D721Med (cell line): Measurements from ENCODE around the gene KRTAP19-1.
"Not testable (repeated sequence)": the region's sequence is repeated elsewhere in the genome, so short reads cannot be mapped to it uniquely, and the experiment has no call there.

Experiments used
- DNase-seq: peaks from one replicate; pipeline ENCODE4 v3.0.0; 2011; ENCODE audit warnings: low spot score; ENCODE audit not compliant: insufficient read length
- FAIRE-seq: peaks from 2 replicates; lab custom pipeline; 2011; peaks lifted over from hg19 to GRCh38; lab: Jason Lieb, UNC
- CTCF ChIP-seq: IDR thresholded peaks from 2 replicates; pipeline ENCODE4 v1.5.1; 2012; ENCODE audit warnings: mild to moderate bottlenecking, control low read depth; ENCODE audit not compliant: insufficient read depth; ENCODE audit errors: missing control alignments

KRTAP19-1 gene

GRCh38 chr21:30480145-30480544, at the start of gene KRTAP19-1:
TSS of gene KRTAP19-1 (minus strand) at chr21:30480367. CDS start at chr21:30480317, 50 bp downstream.
- TF ChIP-seq CTCF = no peak
- no peak for FAIRE-seq
- no peak for DNase-seq

- no peak for FAIRE-seq
- DNase-seq = no peak
- no peak for TF ChIP-seq CTCF
Observed at GRCh38 chr21:30518876-30519275, 38.7 kb upstream of the KRTAP19-1 start.

GRCh38 chr21:30515681-30516080, 35.5 kb upstream of the KRTAP19-1 start:
- DNase-seq (no peak), FAIRE-seq (no peak)
- no peak for TF ChIP-seq CTCF

- not testable (repeated sequence) for FAIRE-seq, DNase-seq
- peak; percentile 22 for TF ChIP-seq CTCF
Observed at GRCh38 chr21:30505621-30506205, 25.5 kb upstream of the KRTAP19-1 start.

DNA sequence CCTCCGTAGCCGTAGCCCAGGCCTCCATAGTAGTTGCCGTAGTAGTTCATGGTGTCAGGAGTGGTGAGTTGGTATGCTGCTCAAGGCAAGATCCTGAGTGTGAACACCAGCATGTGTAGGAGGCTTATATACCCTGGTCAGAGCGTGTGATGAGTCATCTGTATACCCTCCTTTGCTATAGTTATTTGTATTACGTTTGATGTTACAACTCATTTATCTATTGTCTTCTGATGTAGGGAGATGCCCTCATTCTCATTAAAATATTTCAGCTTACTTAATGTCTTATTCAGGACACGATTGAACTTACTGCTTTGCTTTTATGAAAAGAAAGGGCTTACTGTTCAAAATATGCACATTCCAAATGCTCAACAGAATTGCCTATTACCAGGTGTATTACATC, 21.9 kb upstream of the KRTAP19-1 start, which contains the start of gene KRTAP19-5:
KRTAP19-5 (minus strand) TSS at position 101 of the 400 bp plus-strand sequence; CDS start at position 50, 51 bp downstream.
- DNase-seq = no peak
- TF ChIP-seq CTCF = no peak
- no peak for FAIRE-seq

GRCh38 chr21:30497065-30497464, 16.9 kb upstream of the KRTAP19-1 start, which contains the start of gene KRTAP19-4:
TSS of gene KRTAP19-4 (minus strand) at chr21:30497165. CDS start at chr21:30497110, 55 bp downstream.
- no peak for TF ChIP-seq CTCF
- no peak for FAIRE-seq
- DNase-seq = no peak

DNA sequence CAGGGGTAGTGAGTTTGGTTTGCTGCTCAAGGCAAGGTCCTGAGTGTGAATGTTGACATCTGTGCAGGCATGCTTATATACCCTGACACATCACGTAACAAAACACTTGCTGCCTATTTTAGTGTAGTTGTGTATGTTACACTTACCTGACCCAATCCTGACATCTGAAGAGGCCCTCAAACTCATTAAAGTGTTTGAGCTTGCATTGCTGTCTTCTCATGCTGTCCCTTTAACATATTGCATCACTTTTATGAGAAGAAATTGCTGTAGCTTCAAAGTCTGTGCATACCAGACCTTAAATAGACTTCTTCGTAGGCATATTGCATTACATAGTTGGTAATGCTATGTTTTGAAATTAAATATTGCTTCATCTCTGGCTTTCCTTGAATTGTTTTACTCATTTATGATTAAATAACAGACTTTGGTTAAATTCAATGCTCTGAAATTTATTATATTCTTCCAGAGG, 11.8 kb upstream of the KRTAP19-1 start, which contains the start of gene KRTAP19-3:
KRTAP19-3 (minus strand) TSS at position 51 of the 466 bp plus-strand sequence. CDS start 56 bp downstream, outside the sequence.
- DNase-seq = no peak
- TF ChIP-seq CTCF = no peak
- no peak for FAIRE-seq
